Stimulated activated CD8-positive, alpha-beta memory T cell treated with anti-CD3 and anti-CD28 coated beads, Interleukin-7, amount 100 ng/mL, for 24 hours (primary cell): Measurements from ENCODE around the gene C6orf15.
"Not testable (repeated sequence)": the region's sequence is repeated elsewhere in the genome, so short reads cannot be mapped to it uniquely, and the experiment has no call there.

ENCODE experiments used
- DNase-seq: peaks from one replicate; pipeline ENCODE4 v3.0.0-alpha.2; 2020; ENCODE audit warnings: low read depth

Gene C6orf15

GRCh38 chr6:31067891-31068668 lies 44.3 kb downstream of the C6orf15 start:
- not testable (repeated sequence) for DNase-seq

- not testable (repeated sequence) for DNase-seq
Observed at GRCh38 chr6:31067028-31067427, 45.3 kb downstream of the C6orf15 start.

- DNase-seq: no peak
Observed at GRCh38 chr6:31065556-31065955, 46.8 kb downstream of the C6orf15 start.

GRCh38 chr6:31063906-31064435 lies 48.4 kb downstream of the C6orf15 start:
- no peak for DNase-seq
